Sigmoid colon (tissue), 7 donors: ENCODE results near the gene SMC4. TPM values are rescaled to one million over a fixed set of nuclear protein-coding genes. Genes with fewer than 3 reads are reported as not detected.

ENCODE experiments used
- DNase-seq: peaks from one replicate; pipeline ENCODE4 v3.0.0-alpha.2; 2019
- H3K27ac ChIP-seq, 4 donors: fragments of 200-600 bp; sonication (generic); one replicate each; pipeline ENCODE4 v1.5.1; 2016 to 2019; ENCODE audit warnings: mild to moderate bottlenecking in 1 of 4
- H3K27me3 ChIP-seq, 3 donors: fragments of 200-600 bp; sonication (generic); one replicate each; pipeline ENCODE4 v1.5.1; 2019; ENCODE audit warnings: mild to moderate bottlenecking in 1 of 3
- H3K36me3 ChIP-seq, 4 donors: fragments of 200-600 bp; sonication (generic); one replicate each; pipeline ENCODE4 v1.5.1; 2016 to 2019
- H3K4me1 ChIP-seq, 4 donors: fragments of 200-600 bp; sonication (generic); one replicate each; pipeline ENCODE4 v1.5.1; 2017 to 2019
- H3K4me3 ChIP-seq, 4 donors: fragments of 200-600 bp; sonication (generic); one replicate each; pipeline ENCODE4 v1.5.1; 2017 to 2019; ENCODE audit warnings: mild to moderate bottlenecking in 2 of 4, moderate library complexity in 1 of 4
- H3K9me3 ChIP-seq, 4 donors: fragments of 200-600 bp in 3 of 4; sonication (generic) in 3 of 4; one replicate each; pipeline versions ENCODE4 v1.5.1 to v1.6.1; 2013 to 2019
- CTCF ChIP-seq, 4 experiments: fragments of 450-650 bp in 3 of 4; fragments of 200-600 bp in 1 of 4; IDR thresholded peaks; one replicate each; pipeline ENCODE4 v1.5.1; 2016 to 2019; ENCODE audit warnings: antibody characterized with exemption in 4 of 4, mild to moderate bottlenecking in 3 of 4, moderate library complexity in 2 of 4
- EP300 ChIP-seq, 4 donors: sonication (generic); formaldehyde crosslinking; IDR thresholded peaks; one replicate each; pipeline ENCODE4 v1.6.1; 2017; ENCODE audit warnings: antibody characterized with exemption in 4 of 4
- POLR2A ChIP-seq, 2 donors: fragments of 450-650 bp; IDR thresholded peaks; one replicate each; pipeline ENCODE4 v1.6.1; 2016; ENCODE audit warnings: antibody characterized with exemption in 2 of 2, mild to moderate bottlenecking in 2 of 2, moderate library complexity in 2 of 2
- POLR2AphosphoS5 ChIP-seq, 4 donors: sonication (generic); formaldehyde crosslinking; IDR thresholded peaks; one replicate each; pipeline ENCODE4 v1.6.1; 2017; ENCODE audit warnings: antibody characterized with exemption in 4 of 4
- WGBS, 2 donors: extraction: QIAGEN DNeasy Blood & Tissue Kit; methylation state at CpG; one replicate each; pipeline ENCODE4 v1.1.7; 2013; 5-methylcytosine and 5-hydroxymethylcytosine counted together
- intact Hi-C: fragments of 100-400 bp; cut with DNase I; formaldehyde crosslinking; loops from one replicate; pipeline ENCODE4 v1.15.1; 2023
- polyA plus RNA-seq, 3 donors: library from polyadenylated mRNA; stranded (reverse); fragments of 200-250 nt; gene quantifications; one replicate each; pipeline ENCODE4 v1.2.3, GENCODE V29; 2013
- total RNA-seq, 4 donors: library from RNA; depleted of rRNA; stranded (reverse); fragments of >200 nt; gene quantifications; one replicate each; pipeline ENCODE4 v1.1.0, GENCODE V29; 2016
- donor health status: healthy with polysubstance abuse.
- donor health status: Bipolar disorder and iron deficiency.
- donor health status: healthy.

The SMC4 gene
- total and polyA plus RNA-seq, 7 donors = 13.8 to 44.6 (median 28.0) TPM

- H3K36me3 ChIP-seq = no peaks in the 10 kb centered on the region
- WGBS, 2 donors = 28% methylated on average over 7 of the region's 7 CpGs
- TF ChIP-seq POLR2A (IDR thresholded peaks at IDR 0.05) = no peak
- TF ChIP-seq CTCF (IDR thresholded peaks at IDR 0.05) = no peak
- no peak for TF ChIP-seq EP300 (IDR thresholded peaks at IDR 0.05)
- TF ChIP-seq POLR2AphosphoS5 (IDR thresholded peaks at IDR 0.05) = no peak
- peak overlapping the region in 2 of 4 donors; percentile 85 to 87 for H3K27ac ChIP-seq
- DNase-seq = no peak
- peaks cover 0 to 19% (median 13%) of the 10 kb centered on the region in 4 donors for H3K4me1 ChIP-seq
- peaks cover 0 to 42% (median 15%) of the 10 kb centered on the region in 3 donors for H3K27me3 ChIP-seq
- intact Hi-C loops = loop anchor here (10.0 kb wide), 1 partner anchor 639 kb away; no protein-coding TSS in a partner anchor
- H3K4me3 ChIP-seq = peak overlapping the region in 2 of 4 donors; percentile 61 to 76
- H3K9me3 ChIP-seq = no peaks in the 10 kb centered on the region
Observed at GRCh38 chr3:160403796-160404470, 4.5 kb downstream of the SMC4 start.

DNA sequence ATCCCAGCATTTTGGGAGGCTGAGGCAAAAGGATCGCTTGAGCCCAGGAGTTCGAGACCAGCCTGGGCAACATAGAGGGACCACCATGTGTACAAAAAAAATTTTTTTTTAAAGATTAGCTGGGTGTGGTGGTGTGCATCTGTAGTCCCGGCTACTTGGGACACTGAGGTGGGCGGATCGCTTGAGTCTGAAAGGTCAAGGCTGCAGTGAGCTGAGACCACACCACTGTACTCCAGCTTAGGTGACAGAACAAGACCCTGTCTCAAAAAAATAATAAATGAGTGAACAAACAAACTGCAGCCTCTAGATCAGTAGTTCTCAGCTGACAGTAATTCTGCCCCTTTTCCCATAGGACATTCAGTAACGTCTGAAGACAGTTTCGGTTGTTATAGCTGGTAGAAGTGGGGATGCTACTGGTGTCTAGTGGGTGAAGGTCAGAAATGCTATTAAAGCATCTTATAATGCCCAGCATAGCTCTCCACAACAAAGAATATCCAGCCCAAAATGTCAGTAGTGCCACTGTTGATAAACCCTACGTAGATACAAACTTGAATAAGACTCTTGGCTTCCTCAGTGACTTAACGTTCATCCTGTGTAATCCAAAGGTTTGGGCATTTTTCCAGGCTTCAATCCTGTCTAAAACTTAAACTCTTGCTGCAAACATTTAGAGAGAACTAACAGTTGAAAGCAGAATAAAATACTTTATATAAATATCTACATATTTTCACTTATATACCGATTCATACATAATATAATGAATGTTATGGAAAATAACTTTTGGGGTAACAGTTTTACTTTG lies 10.6 kb downstream of the SMC4 start:
- Histone ChIP-seq H3K27ac (no peak overlapping the region), H3K4me3 (no peak overlapping the region), H3K36me3 (peaks cover 0 to 7% (median 0%) of the 10 kb centered on the region in 4 donors), H3K4me1 (no peaks in the 10 kb centered on the region), H3K27me3 (no peaks in the 10 kb centered on the region), H3K9me3 (no peaks in the 10 kb centered on the region)
- 83 to 84% methylated on average over 10 of the region's 10 CpGs for WGBS, 2 donors
- no peak for DNase-seq
- intact Hi-C loops = loop anchor here (5.0 to 10.0 kb wide), 2 partner anchors 248 to 645 kb away; no protein-coding TSS in a partner anchor
- TF ChIP-seq POLR2A (IDR thresholded peaks at IDR 0.05) (no peak), POLR2AphosphoS5 (IDR thresholded peaks at IDR 0.05) (no peak), EP300 (IDR thresholded peaks at IDR 0.05) (no peak), CTCF (IDR thresholded peaks at IDR 0.05) (no peak)

DNA sequence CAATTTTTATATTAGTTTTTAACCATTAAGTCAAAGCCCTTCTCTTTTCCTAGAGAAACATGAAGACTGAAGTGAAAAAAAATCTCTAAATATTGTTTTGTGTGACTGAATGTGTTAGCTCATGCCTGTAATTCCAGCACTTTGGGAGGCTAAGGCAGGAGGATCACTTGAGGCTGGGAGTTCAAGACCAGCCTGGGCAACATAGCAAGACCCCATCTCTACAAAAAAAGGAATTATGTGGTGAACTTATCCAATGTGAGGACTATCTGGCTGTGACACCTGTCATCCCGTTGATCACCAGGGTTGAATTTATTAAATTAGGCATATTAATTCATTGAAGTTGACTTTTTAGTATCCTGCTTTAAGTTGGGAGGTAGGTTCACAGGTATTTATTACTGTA lies 13.0 kb downstream of the SMC4 start:
- Histone ChIP-seq H3K27me3 (no peaks in the 10 kb centered on the region), H3K9me3 (no peaks in the 10 kb centered on the region), H3K36me3 (peaks cover 0 to 30% (median 0%) of the 10 kb centered on the region in 4 donors), H3K4me3 (no peak overlapping the region), H3K27ac (no peak overlapping the region), H3K4me1 (no peaks in the 10 kb centered on the region)
- 50 to 76% methylated on average over 1 of the region's 1 CpG for WGBS, 2 donors
- intact Hi-C loops = loop anchor here (2.0 to 5.0 kb wide), 2 partner anchors 250 to 380 kb away; no protein-coding TSS in a partner anchor
- TF ChIP-seq CTCF (IDR thresholded peaks at IDR 0.05) (no peak), POLR2AphosphoS5 (IDR thresholded peaks at IDR 0.05) (no peak), EP300 (IDR thresholded peaks at IDR 0.05) (no peak), POLR2A (IDR thresholded peaks at IDR 0.05) (no peak)
- DNase-seq = no peak

DNA sequence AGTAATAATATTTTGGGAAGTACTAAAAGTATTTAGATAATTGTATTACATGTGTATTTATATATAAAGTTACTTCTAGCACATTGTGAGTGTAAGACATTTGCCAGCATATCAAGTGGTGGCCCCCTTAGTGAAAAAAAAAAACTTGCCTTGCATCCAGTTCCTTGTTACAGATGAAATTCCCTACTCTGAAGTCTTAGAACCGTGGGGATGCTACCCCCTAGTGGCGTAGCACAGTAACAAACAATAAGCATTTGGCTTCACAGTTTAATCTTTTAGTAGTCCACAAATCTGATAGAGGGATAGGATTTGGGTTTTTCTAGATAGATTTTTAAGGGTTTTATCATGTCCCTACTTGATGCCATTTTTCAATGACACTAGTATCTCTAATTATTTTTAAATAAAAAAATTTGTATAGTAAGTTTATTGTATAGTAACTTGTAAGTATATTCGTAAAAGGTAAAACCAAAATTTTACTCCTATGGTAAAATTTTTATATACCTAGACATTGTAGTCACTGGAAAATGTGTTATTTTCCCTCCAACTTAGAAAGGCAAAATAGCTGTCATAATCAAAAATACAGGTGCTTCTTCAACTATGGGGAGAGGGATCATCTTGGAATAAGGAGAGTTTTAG lies 14.3 kb downstream of the SMC4 start:
- Histone ChIP-seq H3K9me3 (no peaks in the 10 kb centered on the region), H3K27me3 (no peaks in the 10 kb centered on the region), H3K36me3 (peaks cover 0 to 42% (median 0%) of the 10 kb centered on the region in 4 donors), H3K4me3 (no peak overlapping the region), H3K27ac (no peak overlapping the region), H3K4me1 (no peaks in the 10 kb centered on the region)
- WGBS, 2 donors = 34 to 41% methylated on average over 3 of the region's 3 CpGs
- intact Hi-C loops = loop anchor here (2.0 to 5.0 kb wide), 2 partner anchors 251 to 381 kb away; no protein-coding TSS in a partner anchor
- DNase-seq = no peak
- peak; percentile 54 to 91 (median 61) for TF ChIP-seq CTCF (IDR thresholded peaks at IDR 0.05)
- TF ChIP-seq POLR2A (IDR thresholded peaks at IDR 0.05) = no peak
